Neural progenitor cell (in vitro differentiated cells): Measurements from ENCODE around the gene OR51G1. TPM values are rescaled to one million over a fixed set of nuclear protein-coding genes. Genes with fewer than 3 reads are reported as not detected.

Experiments used
- DNase-seq: peaks from one replicate; pipeline ENCODE4 v3.0.0-alpha.2; 2016; ENCODE audit warnings: low spot score
- H2AFZ ChIP-seq: fragments of 200-600 bp; sonication (generic); replicated peaks from 2 replicates; pipeline ENCODE4 v1.6.1; 2016; ENCODE audit warnings: antibody characterized with exemption
- H3F3A ChIP-seq: fragments of 200-600 bp; sonication (generic); 2 replicates; pipeline ENCODE4 v1.6.1; 2016; ENCODE audit warnings: antibody characterized with exemption, low read depth
- H3K27ac ChIP-seq: fragments of 200-600 bp; sonication (generic); 2 replicates; pipeline ENCODE4 v1.5.1; 2016; ENCODE audit warnings: mild to moderate bottlenecking
- H3K27me3 ChIP-seq: fragments of 200-600 bp; sonication (generic); 2 replicates; pipeline ENCODE4 v1.6.1; 2016; ENCODE audit warnings: mild to moderate bottlenecking, moderate library complexity
- H3K36me3 ChIP-seq: fragments of 200-600 bp; sonication (generic); 2 replicates; pipeline ENCODE4 v1.5.1; 2016
- H3K4me1 ChIP-seq: fragments of 200-600 bp; sonication (generic); 2 replicates; pipeline ENCODE4 v1.6.1; 2016; ENCODE audit warnings: mixed run types
- H3K4me2 ChIP-seq: fragments of 200-600 bp; sonication (generic); 2 replicates; pipeline ENCODE4 v1.6.1; 2016
- H3K4me3 ChIP-seq: fragments of 200-600 bp; sonication (generic); 2 replicates; pipeline ENCODE4 v1.5.1; 2016
- H3K79me2 ChIP-seq: fragments of 200-600 bp; sonication (generic); 2 replicates; pipeline ENCODE4 v1.6.1; 2016; ENCODE audit warnings: low read depth
- H3K9ac ChIP-seq: fragments of 200-600 bp; sonication (generic); 2 replicates; pipeline ENCODE4 v1.6.1; 2016
- H3K9me3 ChIP-seq: fragments of 200-600 bp; sonication (generic); 2 replicates; pipeline ENCODE4 v1.5.1; 2016; ENCODE audit warnings: low read depth
- H4K20me1 ChIP-seq: fragments of 200-600 bp; sonication (generic); 2 replicates; pipeline ENCODE4 v1.6.1; 2016; ENCODE audit warnings: low read depth
- H3K27ac Mint-ChIP-seq: 3 replicates; pipeline ENCODE4 v1.8.0; 2021; ENCODE audit warnings: mixed read lengths
- H3K27me3 Mint-ChIP-seq: 2 replicates; pipeline ENCODE4 v1.8.0; 2022; ENCODE audit warnings: low read depth, mild to moderate bottlenecking, inconsistent platforms, moderate library complexity, mixed read lengths; ENCODE audit not compliant: insufficient read depth
- H3K36me3 Mint-ChIP-seq: 3 replicates; pipeline ENCODE4 v1.8.0; 2021; ENCODE audit warnings: mixed read lengths
- H3K4me1 Mint-ChIP-seq: 3 replicates; pipeline ENCODE4 v1.8.0; 2021; ENCODE audit warnings: mixed read lengths
- H3K4me3 Mint-ChIP-seq: 3 replicates; pipeline ENCODE4 v1.8.0; 2021; ENCODE audit warnings: mild to moderate bottlenecking, moderate library complexity, mixed read lengths
- H3K9me3 Mint-ChIP-seq: 3 replicates; pipeline ENCODE4 v1.8.0; 2020; ENCODE audit warnings: mixed read lengths
- CTCF ChIP-seq: fragments of 200-600 bp; sonication (generic); IDR thresholded peaks from 2 replicates; pipeline ENCODE4 v1.5.1; 2017; ENCODE audit warnings: antibody characterized with exemption, mild to moderate bottlenecking
- EZH2 ChIP-seq: fragments of 200-600 bp; sonication (generic); IDR thresholded peaks from 2 replicates; pipeline ENCODE4 v1.6.1; 2017; ENCODE audit warnings: antibody characterized with exemption, mild to moderate bottlenecking, moderate library complexity
- EZH2phosphoT487 ChIP-seq: fragments of 200-600 bp; sonication (generic); IDR thresholded peaks from 2 replicates; pipeline ENCODE4 v1.6.1; 2017; ENCODE audit warnings: antibody characterized with exemption
- total RNA-seq: library from RNA; depleted of rRNA; stranded (reverse); fragments of >200 nt; gene quantifications from 2 replicates; pipeline ENCODE4 v1.2.3, GENCODE V29; 2015; ENCODE audit warnings: low replicate concordance

OR51G1 gene
- total RNA-seq, 1 donor from 2014 or later = not detected

- no peaks in the 10 kb centered on the region for H3K9me3 Mint-ChIP-seq
- H3F3A ChIP-seq = no peaks in the 10 kb centered on the region
- H3K27ac Mint-ChIP-seq = no peak within 1 kb of the TSS
- no peaks in the 10 kb centered on the region for H3K79me2 ChIP-seq
- TF ChIP-seq EZH2 (no peak), CTCF (no peak), EZH2phosphoT487 (no peak)
- no peak within 1 kb of the TSS for H3K4me3 ChIP-seq
- no peak for DNase-seq
- H3K27me3 Mint-ChIP-seq = no peaks in the 10 kb centered on the region
- H3K4me3 Mint-ChIP-seq = no peak within 1 kb of the TSS
- H3K9ac ChIP-seq = no peak within 1 kb of the TSS
- no peaks in the 10 kb centered on the region for H3K27me3 ChIP-seq
- H2AFZ ChIP-seq = no peak within 1 kb of the TSS
- H3K4me2 ChIP-seq = no peak within 1 kb of the TSS
- H3K36me3 Mint-ChIP-seq = no peaks in the 10 kb centered on the region
- no peaks in the 10 kb centered on the region for H4K20me1 ChIP-seq
- H3K9me3 ChIP-seq = no peaks in the 10 kb centered on the region
- no peak within 1 kb of the TSS for H3K27ac ChIP-seq
- H3K36me3 ChIP-seq = no peaks in the 10 kb centered on the region
- no peaks in the 10 kb centered on the region for H3K4me1 ChIP-seq
- no peaks in the 10 kb centered on the region for H3K4me1 Mint-ChIP-seq
Measured at GRCh38 chr11:4903484-4903883, 20.7 kb downstream of the OR51G1 start, which contains the start of gene OR51A7. Gene OR51A7, plus strand, starts transcription at chr11:4903783. Its CDS starts 3,587 bp downstream, at chr11:4907370.

GRCh38 chr11:4891996-4892640, 32.0 kb downstream of the OR51G1 start:
- Histone ChIP-seq H3F3A (no peaks in the 10 kb centered on the region), H3K4me2 (no peak overlapping the region), H3K9me3 (no peaks in the 10 kb centered on the region), H3K4me1 (no peaks in the 10 kb centered on the region), H3K27ac (no peak overlapping the region), H3K4me3 (no peak overlapping the region), H4K20me1 (no peaks in the 10 kb centered on the region), H3K27me3 (no peaks in the 10 kb centered on the region), H3K36me3 (no peaks in the 10 kb centered on the region), H3K79me2 (no peaks in the 10 kb centered on the region), H3K9ac (no peak overlapping the region), H2AFZ (no peak overlapping the region)
- no peak for TF ChIP-seq CTCF
- TF ChIP-seq EZH2phosphoT487 = no peak
- TF ChIP-seq EZH2 = no peak
- DNase-seq = no peak
- H3K27me3 Mint-ChIP-seq = no peaks in the 10 kb centered on the region
- no peaks in the 10 kb centered on the region for H3K4me1 Mint-ChIP-seq
- no peak overlapping the region for H3K27ac Mint-ChIP-seq
- no peaks in the 10 kb centered on the region for H3K36me3 Mint-ChIP-seq
- H3K4me3 Mint-ChIP-seq = no peak overlapping the region
- no peaks in the 10 kb centered on the region for H3K9me3 Mint-ChIP-seq

- Histone ChIP-seq H2AFZ (no peak overlapping the region), H3K9ac (no peak overlapping the region), H3K27ac (no peak overlapping the region), H4K20me1 (no peaks in the 10 kb centered on the region), H3K4me2 (no peak overlapping the region), H3K4me1 (no peaks in the 10 kb centered on the region), H3K9me3 (no peaks in the 10 kb centered on the region), H3K4me3 (no peak overlapping the region), H3F3A (no peaks in the 10 kb centered on the region), H3K27me3 (no peaks in the 10 kb centered on the region), H3K79me2 (no peaks in the 10 kb centered on the region), H3K36me3 (no peaks in the 10 kb centered on the region)
- Mint-ChIP-seq H3K36me3 (no peaks in the 10 kb centered on the region), H3K4me1 (no peaks in the 10 kb centered on the region), H3K9me3 (no peaks in the 10 kb centered on the region), H3K4me3 (no peak overlapping the region), H3K27ac (no peak overlapping the region), H3K27me3 (no peaks in the 10 kb centered on the region)
- TF ChIP-seq EZH2phosphoT487 (no peak), CTCF (no peak), EZH2 (no peak)
- no peak for DNase-seq
Measured at GRCh38 chr11:4890279-4890678, 33.9 kb downstream of the OR51G1 start.
